GM10266 (cell line): ENCODE results near the gene LHFPL2.
"Not testable (repeated sequence)": the region's sequence is repeated elsewhere in the genome, so short reads cannot be mapped to it uniquely, and the experiment has no call there.

Experiments used
- DNase-seq: peaks from one replicate; pipeline ENCODE4 v3.0.0; 2012; ENCODE audit errors: extremely low spot score
- CTCF ChIP-seq: IDR thresholded peaks from 2 replicates; pipeline ENCODE4 v1.5.1; 2012; ENCODE audit warnings: mild to moderate bottlenecking, low read depth; ENCODE audit not compliant: control insufficient read depth, insufficient read depth; ENCODE audit errors: missing control alignments

Gene LHFPL2

GRCh38 chr5:78473751-78474150 is 174.8 kb downstream of the LHFPL2 start:
- no peak for TF ChIP-seq CTCF

GRCh38 chr5:78472469-78473106 is 176.0 kb downstream of the LHFPL2 start:
- TF ChIP-seq CTCF, result peak; percentile 6

More at GRCh38 chr5:78473751-78474150, 174.8 kb downstream of the LHFPL2 start:
- no peak for DNase-seq

GRCh38 chr5:78471896-78472295 is 176.7 kb downstream of the LHFPL2 start:
- no peak for TF ChIP-seq CTCF
- no peak for DNase-seq

More at GRCh38 chr5:78472469-78473106, 176.0 kb downstream of the LHFPL2 start:
- no peak for DNase-seq

- peak; percentile 25 for DNase-seq
- TF ChIP-seq CTCF, result peak; percentile 70
Measured at GRCh38 chr5:78467752-78468357, 180.7 kb downstream of the LHFPL2 start.

GRCh38 chr5:78467140-78467539 is 181.4 kb downstream of the LHFPL2 start:
- DNase-seq, result no peak
- TF ChIP-seq CTCF, result no peak

GRCh38 chr5:78458843-78459242 is 189.7 kb downstream of the LHFPL2 start:
- no peak for TF ChIP-seq CTCF
- DNase-seq, result no peak

- DNase-seq, result not testable (repeated sequence)
Measured at GRCh38 chr5:78457507-78457906, 191.1 kb downstream of the LHFPL2 start.
